Fibroblast of the aortic adventitia (primary cell): Measurements from ENCODE around the gene ZSWIM8. TPM values are rescaled to one million over a fixed set of nuclear protein-coding genes. Genes with fewer than 3 reads are reported as not detected.
A peak's percentile ranks its signal among the peaks of the same experiment; 100 is the strongest.

Source experiments
- DNase-seq: peaks from one replicate; pipeline ENCODE4 v3.0.0-alpha.2; 2010; ENCODE audit warnings: low read depth
- H3K4me3 ChIP-seq: 2 replicates; pipeline ENCODE4 v1.5.1; 2011; ENCODE audit warnings: low read depth, mild to moderate bottlenecking, control low read depth, low read length, moderate library complexity
- CTCF ChIP-seq: IDR thresholded peaks from 2 replicates; pipeline ENCODE4 v1.5.1; 2011; ENCODE audit warnings: mild to moderate bottlenecking, low read length, control low read depth, inconsistent platforms; ENCODE audit not compliant: insufficient read depth
- small RNA-seq: library from RNA; depleted of rRNA; stranded (forward); fragments of <200 nt; gene quantifications from one replicate; pipeline ENCODE3, GENCODE V24; 2012
- total RNA-seq: library from RNA; depleted of rRNA; stranded (reverse); fragments of >200 nt; gene quantifications from 2 replicates; pipeline ENCODE4 v1.2.3, GENCODE V29; 2012; ENCODE audit warnings: low replicate concordance

ZSWIM8 gene
- total RNA-seq, 1 donor, result 48.9 TPM

- no peak overlapping the region for H3K4me3 ChIP-seq
- DNase-seq, result peak; percentile 95
- TF ChIP-seq CTCF, result peak; percentile 2
Observed at GRCh38 chr10:73850863-73851461, 65.6 kb downstream of the ZSWIM8 start.

Small RNAs within 50 kb of the gene (small RNA-seq; reads per million reads assigned to genes)
- not detected for gene AC022400.4
- gene AC022400.9, result not detected
- gene ZSWIM8-AS1, result not detected

Other genes with a start within 250 kb of the ZSWIM8 start
- 10.4 and 14.8 TPM in 2 replicates for gene USP54, start 194.3 kb upstream of the ZSWIM8 start, total RNA-seq
- not detected in 2 replicates for gene MYOZ1, start 144.1 kb upstream of the ZSWIM8 start, total RNA-seq
- not detected in 2 replicates for gene SYNPO2L, start 129.6 kb upstream of the ZSWIM8 start, total RNA-seq
- gene AGAP5, start 87.5 kb upstream of the ZSWIM8 start, total RNA-seq, result 2.9 and 4.3 TPM in 2 replicates
- 21.9 and 45.2 TPM in 2 replicates for gene SEC24C, start 41.2 kb upstream of the ZSWIM8 start, total RNA-seq
- gene CHCHD1, start 3.6 kb upstream of the ZSWIM8 start, total RNA-seq, result 12.9 and 20.9 TPM in 2 replicates
- gene NDST2, start 26.0 kb downstream of the ZSWIM8 start, total RNA-seq, result 14.7 and 19.5 TPM in 2 replicates
- gene CAMK2G, start 88.9 kb downstream of the ZSWIM8 start, total RNA-seq, result 25.8 and 31.2 TPM in 2 replicates
- gene PLAU, start 125.5 kb downstream of the ZSWIM8 start, total RNA-seq, result 21.6 and 24.9 TPM in 2 replicates
- 148 and 176 TPM in 2 replicates for gene VCL, start 212.5 kb downstream of the ZSWIM8 start, total RNA-seq